Dendritic cell treated with granulocyte-macrophage colony-stimulating factor and Interleukin-4, amounts not matched to agents 40 ng/mL and 50 ng/mL, for 4 days (primary cell): ENCODE data around the gene OR6B3.

Experiments
- H3K27ac Mint-ChIP-seq: one replicate; pipeline ENCODE4 v1.8.0; 2022; ENCODE audit warnings: mild to moderate bottlenecking, mixed read lengths
- H3K27me3 Mint-ChIP-seq: one replicate; pipeline ENCODE4 v1.8.0; 2022; ENCODE audit warnings: mild to moderate bottlenecking, mixed read lengths
- H3K36me3 Mint-ChIP-seq: one replicate; pipeline ENCODE4 v1.8.0; 2022; ENCODE audit warnings: low read depth, mixed read lengths
- H3K4me1 Mint-ChIP-seq: one replicate; pipeline ENCODE4 v1.8.0; 2022; ENCODE audit warnings: low read depth, mixed read lengths
- H3K4me3 Mint-ChIP-seq: one replicate; pipeline ENCODE4 v1.8.0; 2022; ENCODE audit warnings: mild to moderate bottlenecking, moderate library complexity, mixed read lengths
- H3K9me3 Mint-ChIP-seq: one replicate; pipeline ENCODE4 v1.8.0; 2022; ENCODE audit warnings: mixed read lengths
- intact Hi-C: fragments of 100-400 bp; cut with micrococcal nuclease; formaldehyde crosslinking; loops from one replicate; pipeline ENCODE4 v1.15.0; 2022

Gene OR6B3

DNA sequence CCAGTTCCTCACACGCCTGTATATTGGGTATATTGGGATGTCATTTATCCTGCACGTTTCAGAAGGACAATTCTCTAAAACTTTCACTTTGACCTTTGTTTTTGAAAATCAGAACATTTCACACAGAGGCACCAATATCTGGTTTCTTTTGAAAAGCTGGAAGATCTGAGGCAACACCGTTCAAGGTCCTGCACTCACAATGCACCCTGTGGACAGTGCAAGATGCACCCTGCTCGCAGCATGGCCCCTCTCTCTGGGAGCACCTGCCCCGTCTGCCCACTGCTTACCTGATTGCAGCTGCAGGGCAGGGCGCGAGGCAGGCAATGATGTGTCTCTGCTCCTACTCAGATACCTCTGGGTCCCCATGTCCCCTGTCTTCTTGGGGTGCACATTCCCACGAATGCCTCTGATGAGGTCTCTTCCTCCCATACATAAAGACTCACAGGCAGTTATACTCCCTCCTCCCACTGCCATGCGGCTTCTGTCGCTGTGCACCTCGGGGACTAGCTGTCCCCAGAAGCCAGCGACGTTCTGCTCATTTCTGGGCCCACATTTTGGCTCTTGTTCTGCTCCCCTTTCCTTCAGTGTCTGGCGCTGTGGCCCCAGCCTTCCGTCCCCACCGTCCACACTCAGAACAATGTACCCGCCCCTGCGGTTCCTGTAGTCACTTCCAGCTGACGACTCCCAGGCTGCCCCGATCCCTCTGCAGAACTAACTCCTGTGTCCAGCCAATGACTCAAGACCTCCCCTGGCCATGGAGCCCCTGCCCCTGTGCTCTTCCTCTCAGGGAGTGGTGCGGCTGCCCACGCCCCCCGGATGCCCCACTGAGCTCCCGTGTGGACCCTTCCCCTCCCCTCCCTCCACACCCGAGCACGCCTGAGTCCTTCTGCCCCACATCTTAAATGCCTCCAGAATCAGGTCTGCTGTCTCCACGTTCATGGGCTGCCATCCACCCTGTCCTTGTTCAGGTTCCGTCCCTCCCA lies at the start of gene OR6B3:
Gene OR6B3 (minus strand): TSS at position 349 of the 983 bp plus-strand sequence.
- Mint-ChIP-seq H3K4me1 (no peaks in the 10 kb centered on the region), H3K27ac (no peak within 1 kb of the TSS), H3K27me3 (peaks cover 45% of the 10 kb centered on the region), H3K4me3 (no peak within 1 kb of the TSS), H3K36me3 (no peaks in the 10 kb centered on the region), H3K9me3 (no peaks in the 10 kb centered on the region)
- intact Hi-C loops: no loop called here

DNA sequence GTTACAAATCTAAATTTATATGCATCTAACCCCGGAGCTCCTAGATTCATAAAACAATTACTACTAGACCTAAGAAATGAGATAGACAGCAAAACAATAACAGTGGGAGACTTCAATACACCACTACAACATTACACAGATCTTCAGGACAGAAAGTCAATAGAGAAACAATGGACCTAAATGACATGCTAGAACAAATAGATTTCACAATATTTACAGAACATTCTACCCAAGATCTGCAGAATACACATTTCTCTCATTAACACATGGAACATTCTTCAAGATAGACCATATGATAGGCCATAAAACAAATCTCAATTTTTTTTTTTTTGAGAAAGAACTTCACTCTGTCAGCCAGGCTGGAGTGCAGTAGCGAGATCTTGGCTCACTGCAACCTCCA lies 45.0 kb upstream of the OR6B3 start:
- Mint-ChIP-seq H3K4me3 (no peak overlapping the region), H3K36me3 (no peaks in the 10 kb centered on the region), H3K27me3 (peaks cover 74% of the 10 kb centered on the region), H3K27ac (no peak overlapping the region), H3K4me1 (no peaks in the 10 kb centered on the region), H3K9me3 (peaks cover 9% of the 10 kb centered on the region)
- intact Hi-C loops: no loop called here

DNA sequence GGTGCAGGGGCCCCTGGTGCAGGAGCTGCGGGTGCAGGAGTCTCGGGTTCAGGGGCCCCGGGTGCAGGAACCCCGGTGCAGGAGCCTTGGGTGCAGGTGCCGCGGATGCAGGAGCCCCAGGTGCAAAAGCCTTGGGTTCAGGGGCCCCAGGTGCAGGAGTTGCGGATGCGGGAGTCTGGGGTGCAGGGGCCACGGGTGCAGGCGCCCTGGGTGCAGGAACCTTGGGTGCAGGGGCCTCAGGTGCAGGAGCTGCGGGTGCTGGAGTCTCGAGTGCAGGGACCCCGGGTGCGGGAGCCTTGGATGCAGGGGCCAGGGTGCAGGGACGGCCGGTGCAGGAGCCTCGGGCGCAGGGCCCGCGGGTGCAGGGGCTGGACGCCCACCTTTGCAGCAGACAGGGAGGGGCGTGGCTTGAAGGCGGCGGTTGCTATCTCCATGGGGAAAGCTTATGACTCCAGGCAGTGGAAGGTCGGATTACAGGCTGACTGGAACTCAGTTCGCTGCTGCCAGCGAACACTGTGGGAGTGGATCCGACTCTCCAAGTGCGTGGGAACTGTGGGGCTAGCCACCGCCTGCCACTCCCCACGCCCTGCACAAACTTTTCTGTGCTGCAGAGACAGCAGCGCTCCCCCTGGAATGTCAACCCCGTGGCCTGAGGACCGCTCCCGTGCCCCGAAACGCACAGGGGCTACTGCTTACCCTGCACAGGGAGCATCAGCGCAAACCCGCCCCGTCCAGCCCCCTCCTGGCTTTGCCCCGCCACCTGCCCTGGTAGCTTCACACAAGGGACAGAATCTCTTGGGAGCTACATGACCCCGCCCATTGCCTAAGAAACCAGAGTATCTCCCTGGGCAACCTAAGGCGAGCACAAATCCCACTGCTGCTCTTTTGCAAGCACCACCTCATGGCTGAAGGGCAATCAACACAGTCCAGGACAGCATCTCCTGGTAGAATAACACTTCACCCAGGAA lies 42.5 kb upstream of the OR6B3 start:
- no peaks in the 10 kb centered on the region for H3K36me3 Mint-ChIP-seq
- no peak overlapping the region for H3K4me3 Mint-ChIP-seq
- intact Hi-C loops: no loop called here
- peaks cover 14% of the 10 kb centered on the region for H3K9me3 Mint-ChIP-seq
- H3K27ac Mint-ChIP-seq: no peak overlapping the region
- H3K4me1 Mint-ChIP-seq: no peaks in the 10 kb centered on the region
- peaks cover 77% of the 10 kb centered on the region for H3K27me3 Mint-ChIP-seq

DNA sequence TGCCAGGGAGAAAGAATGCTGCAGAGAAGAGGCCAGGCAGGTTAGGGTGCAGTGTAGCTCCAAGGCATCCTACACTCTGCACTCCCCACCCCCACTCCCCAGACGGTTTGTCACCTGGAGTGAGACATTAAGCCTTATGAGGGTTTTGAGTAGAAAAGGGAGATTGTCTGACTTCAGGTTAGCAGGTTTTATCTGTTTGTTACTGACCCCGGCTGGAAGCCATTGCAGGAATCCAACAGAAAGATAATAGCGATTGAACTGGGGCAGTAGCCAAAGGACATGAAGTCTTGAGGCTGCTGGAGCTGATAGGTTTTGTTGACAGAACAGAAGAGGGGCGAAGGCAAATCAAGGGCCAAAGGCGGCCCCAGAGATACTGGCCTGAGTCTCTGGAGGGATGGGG lies 36.0 kb upstream of the OR6B3 start:
- Mint-ChIP-seq H3K27me3 (peaks cover 36% of the 10 kb centered on the region), H3K4me3 (no peak overlapping the region), H3K36me3 (no peaks in the 10 kb centered on the region), H3K27ac (no peak overlapping the region), H3K9me3 (peaks cover 30% of the 10 kb centered on the region), H3K4me1 (no peaks in the 10 kb centered on the region)
- intact Hi-C loops: no loop called here

DNA sequence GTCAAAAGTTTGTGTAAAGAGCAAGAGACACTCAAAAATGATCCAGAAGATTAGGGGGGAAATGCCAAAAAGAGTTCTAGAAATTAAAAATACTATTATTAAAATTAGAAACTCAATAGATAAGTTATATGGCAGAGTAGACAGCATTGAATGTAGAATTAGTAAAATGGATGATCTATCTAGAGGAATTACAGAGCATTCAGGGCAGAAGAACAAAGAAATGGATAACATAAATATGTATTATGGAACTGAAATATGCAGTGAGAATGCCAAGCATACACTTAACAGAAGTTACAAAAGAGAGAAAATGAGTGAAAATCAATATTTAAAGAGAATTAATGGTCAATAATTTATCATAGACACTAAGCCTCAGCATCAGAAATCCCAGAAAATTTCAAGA lies 33.2 kb upstream of the OR6B3 start:
- Mint-ChIP-seq H3K4me1 (no peaks in the 10 kb centered on the region), H3K9me3 (peaks cover 24% of the 10 kb centered on the region), H3K4me3 (no peak overlapping the region), H3K27ac (no peak overlapping the region), H3K27me3 (peaks cover 25% of the 10 kb centered on the region), H3K36me3 (no peaks in the 10 kb centered on the region)
- intact Hi-C loops: no loop called here

DNA sequence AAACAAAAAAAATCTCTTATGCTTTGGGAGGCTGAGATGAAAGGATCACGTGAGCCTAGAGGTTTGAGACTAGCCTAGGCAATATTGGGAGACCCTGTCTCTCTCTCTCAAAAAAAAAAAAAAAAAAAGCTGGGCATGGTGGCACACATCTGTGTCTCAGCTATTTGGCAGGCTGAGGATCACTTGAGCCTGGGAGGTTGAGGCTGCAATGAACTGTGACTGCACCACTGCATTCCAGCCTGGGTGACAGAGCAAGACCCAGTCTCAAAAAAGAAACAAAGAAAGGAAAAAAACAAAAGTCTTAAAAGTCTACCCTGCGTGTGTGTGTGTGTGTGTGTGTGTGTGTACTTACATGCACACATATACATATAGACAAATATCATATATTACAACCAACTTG lies 25.3 kb upstream of the OR6B3 start:
- no peak overlapping the region for H3K27ac Mint-ChIP-seq
- intact Hi-C loops: no loop called here
- no peak overlapping the region for H3K4me3 Mint-ChIP-seq
- no peaks in the 10 kb centered on the region for H3K36me3 Mint-ChIP-seq
- peaks cover 17% of the 10 kb centered on the region for H3K9me3 Mint-ChIP-seq
- H3K4me1 Mint-ChIP-seq: no peaks in the 10 kb centered on the region
- peaks cover 11% of the 10 kb centered on the region for H3K27me3 Mint-ChIP-seq

DNA sequence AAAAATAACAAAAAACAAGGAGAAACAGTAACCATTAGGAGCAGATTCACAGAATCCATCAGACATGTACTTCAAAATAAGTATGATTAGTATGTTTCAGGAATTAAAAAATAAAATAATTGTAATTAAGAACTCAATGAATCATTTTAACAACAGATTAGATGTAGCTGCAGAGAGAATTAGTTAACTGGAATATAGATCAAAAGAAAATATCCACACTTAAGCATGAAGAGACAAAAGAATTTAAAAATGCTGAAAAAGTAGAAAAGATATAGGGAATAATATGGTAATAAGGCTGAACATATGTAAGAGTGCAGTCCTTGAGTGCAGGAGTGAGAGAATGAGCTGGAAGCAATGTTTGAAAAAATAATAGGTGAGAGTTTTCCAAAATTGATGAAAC lies 24.1 kb upstream of the OR6B3 start:
- H3K4me1 Mint-ChIP-seq: no peaks in the 10 kb centered on the region
- H3K9me3 Mint-ChIP-seq: peaks cover 17% of the 10 kb centered on the region
- intact Hi-C loops: no loop called here
- H3K27ac Mint-ChIP-seq: no peak overlapping the region
- H3K4me3 Mint-ChIP-seq: no peak overlapping the region
- H3K36me3 Mint-ChIP-seq: no peaks in the 10 kb centered on the region
- H3K27me3 Mint-ChIP-seq: peaks cover 11% of the 10 kb centered on the region

DNA sequence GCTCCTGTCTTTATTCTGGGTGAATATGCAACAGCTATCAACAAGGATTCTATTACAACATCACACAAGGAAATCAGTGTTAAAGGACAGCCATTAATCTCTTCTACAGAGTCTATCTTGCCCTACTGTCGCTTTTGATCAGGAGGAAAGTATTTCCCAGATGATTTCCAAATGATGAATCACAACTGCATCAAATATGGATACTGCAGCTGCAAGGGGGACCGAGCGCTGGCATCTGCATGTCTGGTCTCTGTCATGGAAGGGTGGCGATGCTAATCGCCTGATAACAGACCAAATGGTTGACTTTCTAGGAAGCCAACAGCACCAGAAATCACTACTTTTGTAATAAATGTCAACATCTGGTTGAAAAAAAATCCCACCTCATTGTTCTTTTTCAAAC lies 21.2 kb upstream of the OR6B3 start:
- H3K9me3 Mint-ChIP-seq: peaks cover 17% of the 10 kb centered on the region
- H3K27me3 Mint-ChIP-seq: peaks cover 15% of the 10 kb centered on the region
- intact Hi-C loops: no loop called here

DNA sequence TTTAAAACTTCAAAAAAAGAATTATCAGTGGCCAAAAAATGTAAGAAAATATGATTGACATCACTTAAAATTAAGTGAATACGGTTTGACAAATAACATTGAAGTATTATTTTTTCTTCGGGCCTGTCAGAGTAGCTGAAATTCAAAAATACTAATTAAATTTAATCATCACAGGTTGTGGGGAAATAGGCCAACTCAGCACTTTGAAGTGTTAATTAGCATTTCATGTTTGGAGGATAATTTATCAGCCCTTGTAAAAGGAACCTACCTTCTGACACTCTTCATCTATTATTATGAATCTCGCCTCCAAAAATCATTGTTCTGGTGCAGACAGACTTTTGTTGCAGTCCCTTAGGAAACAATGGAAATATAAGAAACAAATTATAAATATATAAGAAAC lies 17.6 kb upstream of the OR6B3 start:
- no peak overlapping the region for H3K27ac Mint-ChIP-seq
- intact Hi-C loops: no loop called here
- no peak overlapping the region for H3K4me3 Mint-ChIP-seq
- H3K4me1 Mint-ChIP-seq: no peaks in the 10 kb centered on the region
- no peaks in the 10 kb centered on the region for H3K9me3 Mint-ChIP-seq
- peaks cover 18% of the 10 kb centered on the region for H3K27me3 Mint-ChIP-seq
- no peaks in the 10 kb centered on the region for H3K36me3 Mint-ChIP-seq

More for the DNA sequence above, 21.2 kb upstream of the OR6B3 start:
- Mint-ChIP-seq H3K4me1 (no peaks in the 10 kb centered on the region), H3K4me3 (no peak overlapping the region), H3K36me3 (no peaks in the 10 kb centered on the region), H3K27ac (no peak overlapping the region)

DNA sequence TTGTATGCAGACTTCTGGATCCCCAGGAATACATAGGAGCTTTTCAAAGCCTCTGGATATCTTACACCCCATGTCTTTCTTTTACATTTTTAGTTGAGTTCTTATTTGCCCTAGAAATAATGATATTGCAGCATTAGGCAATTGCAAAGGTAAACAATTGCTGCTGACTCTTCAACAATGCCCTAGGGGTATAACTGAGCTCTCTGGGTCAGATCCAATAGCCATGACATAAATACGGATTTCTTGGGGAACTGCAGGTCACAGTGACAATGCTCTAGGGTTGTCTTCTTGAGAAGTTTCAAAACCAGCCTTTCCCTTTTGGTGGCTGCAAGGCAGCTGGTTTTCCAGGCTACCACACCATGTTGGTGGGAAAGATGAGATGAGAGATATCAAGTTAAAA lies 16.5 kb upstream of the OR6B3 start:
- H3K27me3 Mint-ChIP-seq: peaks cover 25% of the 10 kb centered on the region
- H3K36me3 Mint-ChIP-seq: no peaks in the 10 kb centered on the region
- no peaks in the 10 kb centered on the region for H3K4me1 Mint-ChIP-seq
- H3K4me3 Mint-ChIP-seq: no peak overlapping the region
- H3K9me3 Mint-ChIP-seq: no peaks in the 10 kb centered on the region
- H3K27ac Mint-ChIP-seq: no peak overlapping the region
- intact Hi-C loops: no loop called here

DNA sequence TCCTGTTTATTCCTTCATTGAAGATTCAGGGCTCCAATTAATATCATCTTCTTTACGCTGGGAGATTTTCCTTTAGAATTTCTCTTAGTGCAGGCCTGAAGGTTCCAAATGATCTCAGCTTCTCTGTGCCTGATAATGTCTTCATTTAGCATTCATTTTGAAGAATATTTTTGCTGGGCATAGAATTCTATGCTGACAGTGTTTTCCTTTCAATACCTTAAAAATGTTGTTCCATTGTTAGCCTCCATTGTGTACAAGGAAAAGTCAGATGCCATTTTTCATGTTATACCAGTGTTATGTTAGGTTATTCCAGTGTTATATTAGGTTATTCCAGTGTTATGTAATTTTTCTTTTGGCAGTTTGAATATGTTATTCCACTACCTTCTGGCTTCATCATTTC lies 14.9 kb upstream of the OR6B3 start:
- peaks cover 27% of the 10 kb centered on the region for H3K27me3 Mint-ChIP-seq
- H3K9me3 Mint-ChIP-seq: no peaks in the 10 kb centered on the region
- H3K4me3 Mint-ChIP-seq: no peak overlapping the region
- intact Hi-C loops: no loop called here
- no peaks in the 10 kb centered on the region for H3K36me3 Mint-ChIP-seq
- no peak overlapping the region for H3K27ac Mint-ChIP-seq
- H3K4me1 Mint-ChIP-seq: no peaks in the 10 kb centered on the region

DNA sequence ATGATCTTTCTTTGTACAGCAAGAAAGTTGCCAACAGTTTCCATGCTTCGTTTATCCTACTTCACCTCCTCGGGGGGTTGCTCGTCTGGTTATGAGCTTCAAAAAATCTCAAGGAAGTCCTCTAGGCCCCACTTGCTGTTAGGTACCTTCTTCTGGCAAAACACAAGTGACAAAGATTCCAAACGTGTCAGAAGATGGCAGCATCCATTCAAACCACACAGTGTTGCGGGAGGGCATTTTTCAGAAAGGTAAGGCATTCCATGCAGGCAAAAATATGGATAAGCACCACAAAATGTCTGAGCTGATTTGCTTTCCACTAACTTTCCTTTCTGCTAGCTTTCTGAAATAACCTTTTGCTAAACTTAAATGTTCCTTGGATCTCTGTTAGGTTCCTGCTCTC lies 13.2 kb upstream of the OR6B3 start:
- no peaks in the 10 kb centered on the region for H3K9me3 Mint-ChIP-seq
- H3K4me1 Mint-ChIP-seq: no peaks in the 10 kb centered on the region
- H3K36me3 Mint-ChIP-seq: no peaks in the 10 kb centered on the region
- H3K4me3 Mint-ChIP-seq: no peak overlapping the region
- no peak overlapping the region for H3K27ac Mint-ChIP-seq
- peaks cover 27% of the 10 kb centered on the region for H3K27me3 Mint-ChIP-seq
- intact Hi-C loops: no loop called here

DNA sequence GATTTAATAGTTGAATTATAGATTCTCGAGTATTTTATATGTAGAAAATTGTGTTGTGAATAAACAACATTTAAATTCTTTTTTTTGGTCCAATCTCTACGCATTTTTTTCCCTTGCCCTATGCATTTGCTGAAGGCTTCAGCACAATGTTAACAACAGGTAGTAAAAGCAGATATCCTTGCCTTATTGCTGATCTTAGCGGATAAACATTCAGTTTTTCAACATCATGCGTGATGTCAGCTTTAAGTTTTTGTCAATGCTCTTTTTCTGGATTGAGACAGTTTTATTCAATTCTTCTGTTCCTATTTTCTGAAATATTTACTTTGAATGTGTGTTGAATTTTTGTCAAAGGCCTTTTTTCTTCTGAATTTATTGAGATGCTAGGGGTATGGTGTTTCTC lies 11.6 kb upstream of the OR6B3 start:
- Mint-ChIP-seq H3K4me1 (no peaks in the 10 kb centered on the region), H3K9me3 (no peaks in the 10 kb centered on the region), H3K36me3 (no peaks in the 10 kb centered on the region), H3K27me3 (peaks cover 32% of the 10 kb centered on the region), H3K27ac (no peak overlapping the region), H3K4me3 (no peak overlapping the region)
- intact Hi-C loops: no loop called here

DNA sequence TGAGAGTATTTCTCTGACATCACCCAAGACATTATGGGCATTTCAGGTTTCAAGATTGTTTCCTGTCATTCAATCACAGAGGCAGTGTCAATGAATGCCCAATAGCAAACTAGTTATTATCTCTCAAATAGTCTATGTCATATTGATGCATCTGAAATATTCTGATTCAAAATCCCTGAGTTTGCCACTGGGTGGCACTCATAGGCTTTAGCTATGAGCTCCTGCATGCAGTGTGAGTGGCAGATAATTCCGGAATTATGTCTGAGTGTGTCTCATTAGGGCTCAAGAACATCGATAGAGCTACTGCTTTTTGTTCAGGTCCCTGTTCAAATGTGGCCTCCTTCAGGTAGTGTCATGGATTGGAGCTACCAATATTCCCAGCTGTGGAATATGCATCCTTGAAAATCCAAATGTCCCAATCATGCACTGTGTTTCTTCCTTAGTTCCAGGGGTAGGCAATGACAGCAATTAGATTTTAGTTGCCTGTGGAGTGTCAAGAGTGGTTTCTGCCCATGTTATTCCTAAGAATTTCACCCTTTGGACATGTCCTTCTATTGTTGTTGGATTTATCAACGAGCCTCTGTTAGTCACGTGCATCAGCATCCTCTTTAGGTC lies 7.8 kb upstream of the OR6B3 start:
- H3K36me3 Mint-ChIP-seq: no peaks in the 10 kb centered on the region
- intact Hi-C loops: loop anchor here (1.0 kb wide), 1 partner anchor 82 kb away; no protein-coding TSS in a partner anchor
- no peak overlapping the region for H3K4me3 Mint-ChIP-seq
- H3K27ac Mint-ChIP-seq: no peak overlapping the region
- no peaks in the 10 kb centered on the region for H3K9me3 Mint-ChIP-seq
- no peaks in the 10 kb centered on the region for H3K4me1 Mint-ChIP-seq
- peaks cover 34% of the 10 kb centered on the region for H3K27me3 Mint-ChIP-seq
